HG03103 (cell line): ENCODE measurements around the gene MORF4L1.
"Not testable (repeated sequence)": the region's sequence is repeated elsewhere in the genome, so short reads cannot be mapped to it uniquely, and the experiment has no call there.

Source experiments
- ATAC-seq: cut with Tn5 transposase; IDR thresholded peaks from one replicate; pipeline ENCODE4 v1.9.1; 2021; ENCODE audit warnings: low read depth; ENCODE audit not compliant: unreplicated experiment

Gene MORF4L1

DNA sequence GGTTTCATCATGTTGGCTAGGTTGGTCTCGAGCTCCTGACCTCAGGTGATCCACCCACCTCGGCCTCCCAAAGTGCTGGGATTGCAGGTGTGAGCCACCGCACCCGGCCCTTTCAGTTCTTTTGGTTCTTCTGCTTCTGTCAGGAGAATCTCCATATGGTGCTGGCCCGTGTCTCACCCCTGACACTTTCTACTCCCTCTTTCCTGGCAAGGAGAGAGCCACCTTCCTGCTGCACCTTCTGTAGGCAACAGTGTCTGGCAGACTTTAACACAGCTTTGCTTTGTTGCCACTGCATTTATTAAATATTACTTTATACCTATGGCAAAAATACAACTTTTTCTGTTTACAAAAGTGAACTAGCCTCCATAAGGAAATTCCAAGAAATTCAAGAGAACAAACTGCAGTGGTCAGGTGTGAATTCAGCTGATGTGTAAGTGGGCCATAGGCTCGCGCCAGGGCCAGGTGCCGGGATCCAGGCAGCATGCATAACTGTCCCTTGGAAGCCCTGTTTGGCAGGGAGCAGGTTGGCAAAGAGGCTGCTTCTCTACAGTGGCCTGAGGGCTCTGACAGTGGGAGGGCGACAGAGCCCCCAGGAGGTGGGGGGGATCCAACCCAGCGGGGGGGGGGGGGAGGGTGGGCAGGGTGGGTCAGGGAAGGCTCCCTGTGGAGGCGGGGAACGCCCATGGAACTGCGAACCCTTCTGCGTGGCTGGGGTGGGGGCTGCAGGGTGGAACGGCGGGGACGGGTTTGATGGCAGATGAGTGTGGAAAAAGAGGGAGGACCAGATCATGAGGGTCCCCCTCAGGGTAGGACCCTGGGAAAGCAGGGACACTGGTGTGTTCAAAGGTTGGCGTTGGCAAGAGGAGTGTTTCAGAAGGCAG is 51.0 kb downstream of the MORF4L1 start:
- ATAC-seq = no peak

DNA sequence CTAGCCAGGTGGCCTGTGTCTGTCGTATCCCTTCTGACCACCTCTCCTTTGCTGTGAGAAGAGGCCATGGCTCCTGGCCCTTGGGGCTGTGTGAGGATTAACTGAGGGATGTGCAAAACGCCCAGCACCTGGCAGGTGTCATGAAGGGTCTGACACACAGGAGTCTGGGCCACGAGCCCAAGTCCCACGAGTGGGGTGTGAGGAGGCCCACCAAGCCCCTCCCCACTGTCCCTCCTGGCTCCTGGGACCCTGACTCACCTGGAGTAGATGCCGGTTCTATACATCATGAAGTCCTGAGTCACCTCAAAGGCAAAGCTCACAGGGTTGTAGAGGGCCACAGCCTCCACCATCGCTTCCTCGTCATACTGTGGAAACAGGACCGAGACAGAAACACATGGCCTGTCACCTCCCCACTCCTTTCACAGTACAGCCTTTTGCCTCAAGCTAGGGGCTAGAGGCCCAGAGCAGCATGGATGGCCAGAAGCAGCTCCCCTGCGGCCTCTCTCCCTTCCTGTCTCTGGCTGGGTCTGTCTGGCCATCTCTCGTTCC is 52.5 kb downstream of the MORF4L1 start:
- ATAC-seq = no peak

DNA sequence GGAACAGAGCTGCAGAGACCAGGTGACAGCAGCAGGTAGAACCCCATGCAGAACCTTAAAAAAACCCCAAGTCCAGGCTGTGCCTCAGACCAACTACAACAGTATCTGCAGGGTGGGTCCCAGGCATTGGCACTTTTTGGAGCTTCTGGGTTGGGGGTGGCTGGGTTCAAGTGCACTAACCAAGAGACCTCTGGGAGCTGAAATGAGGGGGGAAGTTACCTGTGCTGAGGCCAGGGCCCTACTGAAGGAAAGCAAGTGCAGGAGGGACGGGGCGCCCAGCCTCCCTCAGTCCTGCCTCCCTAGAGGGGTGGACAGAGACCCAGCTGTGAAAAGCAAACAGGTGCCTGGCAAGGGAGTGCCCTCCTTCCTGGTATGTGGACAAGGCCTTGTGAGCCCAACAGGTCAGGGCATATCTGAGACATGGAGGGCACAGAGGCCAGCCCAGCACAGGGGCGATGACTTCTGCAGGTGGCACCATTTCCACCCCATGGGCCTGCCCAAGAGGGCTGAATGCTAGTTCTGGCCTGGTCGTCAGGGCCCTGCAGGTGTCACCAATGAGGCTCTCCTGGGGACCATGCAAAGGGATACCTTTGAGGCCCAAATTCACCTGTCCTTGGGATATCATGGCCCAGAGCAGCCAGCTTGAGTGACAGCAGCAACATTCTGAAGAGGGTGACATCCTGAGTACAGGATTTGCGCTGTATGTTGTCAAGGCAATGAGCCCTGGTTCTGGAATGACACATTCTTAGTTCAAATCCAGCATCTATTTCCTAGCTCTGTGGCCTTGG is 53.5 kb downstream of the MORF4L1 start:
- ATAC-seq = no peak

DNA sequence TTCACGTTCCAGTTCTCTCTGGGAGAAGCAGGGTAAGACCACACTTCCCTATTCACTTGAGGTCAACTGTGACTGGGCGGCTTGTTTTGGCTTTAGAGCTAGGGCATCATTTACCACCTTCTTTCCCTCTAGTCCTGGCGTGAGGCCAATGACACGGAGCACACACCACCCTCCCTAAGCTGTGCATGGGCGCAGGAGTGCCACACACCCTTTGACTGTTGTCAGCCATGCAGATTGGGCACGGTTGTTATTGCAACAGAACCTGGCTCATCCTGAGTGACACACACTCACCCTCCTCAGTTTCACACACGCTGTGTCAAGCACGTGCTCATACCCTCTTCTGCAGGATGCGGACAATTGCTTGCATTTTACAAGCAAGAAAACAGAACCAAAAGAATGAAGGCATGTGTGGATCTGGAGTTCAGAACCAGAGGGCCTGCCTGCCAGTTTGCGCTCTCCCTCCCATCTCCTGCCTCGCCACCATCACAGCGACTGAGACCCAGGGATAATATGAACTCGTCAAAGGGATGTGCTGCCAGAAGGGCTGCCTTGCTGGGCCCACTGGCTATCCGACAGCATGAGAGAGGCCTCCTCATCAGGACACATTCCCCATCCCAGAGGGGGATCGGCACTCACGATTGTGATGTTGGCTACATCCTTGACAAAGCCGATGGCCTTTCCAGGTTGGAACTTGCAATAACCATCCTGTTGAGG is 54.5 kb downstream of the MORF4L1 start:
- ATAC-seq = no peak

DNA sequence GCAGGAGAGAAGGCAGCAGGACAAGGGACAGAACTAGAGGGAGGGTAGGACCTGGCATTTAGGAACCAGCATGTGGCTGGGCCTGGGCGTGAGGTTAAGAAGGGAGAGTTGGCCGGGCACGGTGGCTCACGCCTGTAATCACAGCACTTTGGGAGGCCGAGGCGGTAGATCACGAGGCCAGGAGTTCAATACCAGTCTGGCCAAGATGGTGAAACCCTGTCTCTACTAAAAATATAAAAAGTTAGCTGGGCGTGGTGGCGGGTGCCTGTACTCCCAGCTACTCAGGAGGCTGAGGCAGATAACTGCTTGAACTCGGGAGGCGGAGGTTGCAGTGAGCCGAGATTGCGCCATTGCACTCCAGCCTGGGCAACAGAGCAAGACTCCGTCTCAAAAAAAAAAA is 55.5 kb downstream of the MORF4L1 start:
- not testable (repeated sequence) for ATAC-seq

DNA sequence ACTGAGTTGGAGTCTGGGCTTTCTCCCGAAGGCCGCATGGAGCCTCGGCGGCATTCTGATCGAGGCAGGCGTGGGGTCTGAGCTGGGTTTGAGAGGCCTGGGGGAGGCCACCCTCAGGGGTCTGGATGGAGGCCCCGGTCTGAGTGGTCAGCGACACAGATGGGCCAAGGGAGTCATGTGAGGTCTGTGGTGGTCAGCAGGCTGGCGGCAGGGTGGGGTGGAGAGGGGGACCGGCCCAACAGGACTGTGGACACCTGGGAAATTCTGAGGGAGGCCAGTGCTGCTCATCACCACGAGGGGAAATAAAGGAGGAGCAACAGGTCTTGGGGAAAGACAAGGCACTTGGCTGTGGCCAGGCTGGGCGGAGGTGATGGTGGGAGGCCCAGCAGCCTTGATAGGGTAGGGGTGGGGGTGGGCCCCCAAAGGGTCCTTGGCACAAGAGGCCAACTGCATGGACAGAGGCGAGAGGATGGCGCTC is 56.0 kb downstream of the MORF4L1 start:
- no peak for ATAC-seq

DNA sequence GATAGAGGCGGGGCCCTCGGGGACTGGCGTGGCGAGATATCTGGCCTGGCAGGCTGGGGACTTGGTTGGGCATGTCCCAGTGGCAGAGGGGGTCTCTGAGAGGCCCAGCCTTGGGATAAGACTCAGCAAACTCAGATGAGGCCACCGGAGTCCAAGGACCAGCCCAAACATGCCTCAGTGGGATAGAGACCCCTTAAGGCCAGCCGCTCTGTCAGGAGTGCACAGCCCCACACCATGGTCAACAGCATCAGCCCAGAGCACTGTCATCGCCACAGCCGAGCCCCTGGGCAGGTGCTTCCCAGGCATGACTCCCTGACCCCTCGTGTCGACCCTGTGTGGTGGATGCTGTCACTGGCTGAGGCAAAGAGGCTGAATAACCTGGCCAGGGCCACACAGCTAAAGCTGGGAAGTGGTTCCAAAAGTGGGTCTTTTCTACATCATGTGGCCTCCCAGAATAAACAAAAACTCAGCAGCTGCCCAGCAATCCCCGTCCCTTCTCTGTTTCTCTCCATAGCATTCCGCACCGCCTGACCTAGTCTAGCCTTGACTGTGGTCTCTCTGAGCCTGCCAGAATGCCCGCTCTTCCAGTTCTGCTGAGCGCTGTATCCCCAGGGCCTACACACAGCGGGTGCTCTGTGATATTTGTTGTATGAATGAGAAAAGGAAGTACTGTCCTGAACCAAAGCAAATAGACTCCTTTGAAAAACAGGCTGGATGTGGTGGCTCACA is 57.0 kb downstream of the MORF4L1 start:
- no peak for ATAC-seq

DNA sequence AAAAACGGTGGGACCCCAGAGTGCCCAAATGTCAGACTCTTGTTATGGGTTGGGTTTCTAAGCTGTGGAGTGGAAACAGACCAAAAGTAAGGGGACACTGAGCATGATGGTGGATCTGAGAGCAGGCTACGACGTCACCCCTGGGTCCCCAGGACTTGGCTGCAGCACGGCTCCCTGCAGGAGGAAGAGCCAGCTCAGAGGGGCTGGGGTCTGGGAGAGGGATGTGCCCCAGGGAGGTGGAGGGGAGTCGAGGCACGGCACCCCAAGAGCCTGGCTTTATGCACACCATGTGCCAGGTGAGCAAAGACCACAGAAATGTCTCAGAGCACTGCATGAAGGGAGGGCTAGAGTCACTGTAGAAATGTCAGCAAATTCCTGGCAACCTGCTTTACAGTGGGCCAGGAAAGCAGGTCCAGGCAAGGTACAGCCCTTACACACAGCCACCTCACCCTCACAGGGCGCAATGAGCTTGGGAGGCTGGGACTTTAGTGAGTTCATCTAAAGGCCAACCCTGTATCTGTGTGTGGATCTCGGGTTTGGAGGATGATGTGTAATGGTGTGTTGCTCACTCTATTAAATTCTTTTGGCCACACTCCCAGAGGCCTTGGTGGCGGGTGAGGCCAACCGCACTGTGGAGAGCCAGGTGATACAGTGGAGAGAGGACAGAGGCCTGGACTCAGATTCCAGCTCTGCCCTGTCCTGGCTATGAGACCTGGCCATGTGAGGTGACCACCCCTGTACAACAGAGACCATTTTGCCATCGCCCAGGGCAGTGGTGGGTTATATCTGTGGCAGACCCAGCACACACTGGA is 58.1 kb downstream of the MORF4L1 start:
- ATAC-seq = no peak

DNA sequence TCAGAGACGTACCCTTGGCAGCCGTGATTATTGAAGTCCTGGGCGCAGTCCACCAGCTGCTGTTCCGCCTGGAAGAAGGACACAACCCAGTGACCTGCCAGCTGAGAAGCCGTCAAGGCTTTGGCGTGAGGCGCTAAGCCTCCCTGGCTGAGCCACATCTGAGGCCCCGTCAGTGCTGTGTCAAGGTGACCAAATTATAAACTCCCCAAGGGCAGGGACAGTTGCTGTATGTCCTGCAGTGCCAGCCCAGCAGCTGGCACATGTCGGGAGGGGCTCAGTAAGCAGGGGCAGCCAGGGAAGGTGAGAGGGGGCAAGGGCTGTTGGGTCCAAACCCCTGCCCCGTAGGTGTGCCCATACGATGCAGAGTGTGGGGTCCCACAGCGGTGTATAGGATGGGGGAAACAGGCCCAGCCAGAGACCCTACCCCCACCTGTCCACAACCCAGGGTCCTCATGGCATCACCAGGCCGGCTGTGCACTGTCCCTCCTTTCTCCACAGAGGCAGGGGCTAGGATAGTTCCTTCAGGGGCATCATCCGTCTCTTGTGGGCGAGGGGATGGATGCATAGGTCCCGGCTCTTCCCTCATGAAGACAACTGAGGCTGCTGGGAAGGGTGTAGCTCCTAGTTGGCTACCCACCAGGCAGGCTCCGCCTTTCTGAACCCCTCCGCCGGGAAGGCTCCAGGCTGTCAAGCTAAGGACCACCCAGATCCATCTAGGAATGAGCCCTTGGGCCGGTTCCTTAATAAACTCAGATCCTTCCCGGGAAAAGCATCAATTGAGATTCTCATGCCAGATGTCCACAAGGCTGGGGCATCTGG is 59.0 kb downstream of the MORF4L1 start:
- no peak for ATAC-seq

DNA sequence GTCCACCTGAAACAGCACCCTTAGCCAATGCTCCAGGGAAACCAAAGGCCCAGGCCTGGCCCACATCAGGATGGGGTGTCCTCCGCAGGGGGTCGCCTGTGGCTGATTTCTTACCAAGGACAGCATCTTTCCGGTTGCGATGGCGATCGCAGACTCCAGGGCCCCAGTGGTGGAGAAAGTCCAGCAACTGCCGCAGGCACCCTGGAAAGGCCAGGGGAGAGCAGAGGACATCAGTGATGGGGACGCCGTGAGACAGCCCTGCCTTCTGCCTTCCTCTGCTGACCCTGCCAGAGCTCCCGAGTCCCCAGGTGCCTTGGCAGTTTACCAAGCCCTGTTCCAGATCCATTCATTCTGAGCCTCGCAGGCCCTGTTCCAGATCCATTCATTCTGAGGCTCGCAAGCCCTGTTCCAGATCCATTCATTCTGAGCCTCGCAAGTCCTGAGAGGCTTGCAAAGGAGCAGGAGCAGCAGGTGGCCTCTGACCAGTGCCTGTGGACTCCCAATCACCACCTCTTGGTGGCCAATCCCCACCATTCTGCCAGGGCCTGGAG is 59.6 kb downstream of the MORF4L1 start:
- no peak for ATAC-seq

DNA sequence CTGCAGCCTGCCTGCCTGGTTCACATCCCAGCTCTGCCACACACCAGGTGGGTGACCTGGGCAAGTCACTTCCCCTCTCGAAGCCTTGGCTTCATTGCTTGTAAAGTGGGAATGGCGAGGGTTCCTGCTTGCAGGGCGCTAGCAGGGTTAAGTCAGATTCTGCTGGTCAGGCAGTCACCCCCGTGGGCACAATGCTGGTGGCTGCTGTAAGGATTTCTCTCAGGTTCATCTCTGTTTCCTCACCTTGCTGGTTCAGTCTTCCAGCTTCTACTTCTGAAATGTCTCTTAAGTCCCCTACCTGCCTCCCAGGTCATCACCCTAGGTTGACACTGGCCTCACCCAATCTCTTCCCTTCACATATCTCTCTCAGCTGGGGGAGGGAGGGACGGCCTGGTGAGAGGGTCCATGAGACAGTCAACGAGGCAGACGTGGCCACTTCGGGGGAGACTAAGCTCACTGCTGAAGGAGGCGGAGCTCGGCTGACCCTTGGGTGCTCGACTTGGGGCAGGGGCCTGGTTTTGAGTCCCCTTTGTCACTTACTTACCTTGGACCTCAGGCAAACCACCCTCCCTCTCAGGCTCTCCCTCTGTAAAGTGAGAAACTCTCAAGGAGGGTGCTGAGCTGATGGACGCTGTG is 60.6 kb downstream of the MORF4L1 start:
- ATAC-seq = no peak

DNA sequence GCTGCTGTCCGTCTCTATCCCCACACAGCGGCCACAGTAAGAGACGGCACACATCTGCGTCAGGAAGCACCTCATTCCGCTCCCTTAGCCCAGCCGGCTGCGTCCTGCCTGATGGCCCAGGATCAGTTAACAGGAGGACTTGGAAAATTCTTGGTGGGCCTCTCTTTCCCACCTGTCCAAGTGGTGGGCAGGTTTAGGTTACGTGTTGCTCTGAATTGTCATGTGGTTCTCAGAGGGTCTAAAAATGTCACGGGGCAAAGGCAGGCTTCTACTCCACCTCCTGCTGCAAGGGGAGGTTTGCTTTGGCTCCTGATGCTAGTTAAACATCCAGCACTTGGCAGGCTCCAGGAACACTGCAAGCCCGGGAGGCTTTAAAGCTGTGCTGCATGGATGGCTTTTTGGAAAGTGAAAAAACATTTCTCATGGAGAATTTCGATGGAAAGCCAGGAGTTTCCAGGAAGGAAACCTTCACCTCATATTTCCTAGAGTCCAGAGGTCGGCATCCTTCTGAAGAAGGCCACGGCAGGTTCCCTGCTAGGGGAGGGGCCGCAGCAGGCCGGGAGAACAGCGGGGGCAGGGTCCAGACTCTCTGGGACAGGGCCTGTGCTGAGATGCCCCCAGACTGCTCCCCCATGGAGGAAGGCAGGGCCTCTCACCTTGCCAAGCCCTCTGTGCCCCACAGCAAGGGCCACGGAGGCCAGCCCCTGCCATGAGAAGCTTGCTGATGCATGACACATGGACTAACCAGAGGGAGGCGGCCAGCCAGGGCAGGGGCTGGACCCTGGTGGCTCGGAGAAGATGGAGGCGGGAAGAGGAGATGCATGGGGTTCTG is 61.3 kb downstream of the MORF4L1 start:
- ATAC-seq = no peak

DNA sequence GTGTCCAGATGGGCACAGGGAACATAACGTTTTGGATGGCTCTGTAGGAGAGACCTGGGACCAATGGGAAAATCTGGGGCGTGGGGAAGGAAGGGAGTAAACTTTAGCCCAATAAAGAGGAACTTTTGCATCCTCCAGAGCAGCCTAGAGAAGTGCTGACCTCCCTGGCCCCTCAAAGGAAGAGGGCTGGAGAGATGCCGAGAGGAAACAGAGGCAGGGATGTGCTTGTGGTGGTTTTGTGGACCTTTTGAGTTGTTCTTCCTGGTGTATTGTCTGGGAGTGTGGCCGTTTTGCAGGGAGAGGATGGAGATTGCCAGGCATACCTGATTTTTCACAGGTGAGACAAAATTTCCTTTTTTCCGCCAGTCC is 61.9 kb downstream of the MORF4L1 start:
- no peak for ATAC-seq

DNA sequence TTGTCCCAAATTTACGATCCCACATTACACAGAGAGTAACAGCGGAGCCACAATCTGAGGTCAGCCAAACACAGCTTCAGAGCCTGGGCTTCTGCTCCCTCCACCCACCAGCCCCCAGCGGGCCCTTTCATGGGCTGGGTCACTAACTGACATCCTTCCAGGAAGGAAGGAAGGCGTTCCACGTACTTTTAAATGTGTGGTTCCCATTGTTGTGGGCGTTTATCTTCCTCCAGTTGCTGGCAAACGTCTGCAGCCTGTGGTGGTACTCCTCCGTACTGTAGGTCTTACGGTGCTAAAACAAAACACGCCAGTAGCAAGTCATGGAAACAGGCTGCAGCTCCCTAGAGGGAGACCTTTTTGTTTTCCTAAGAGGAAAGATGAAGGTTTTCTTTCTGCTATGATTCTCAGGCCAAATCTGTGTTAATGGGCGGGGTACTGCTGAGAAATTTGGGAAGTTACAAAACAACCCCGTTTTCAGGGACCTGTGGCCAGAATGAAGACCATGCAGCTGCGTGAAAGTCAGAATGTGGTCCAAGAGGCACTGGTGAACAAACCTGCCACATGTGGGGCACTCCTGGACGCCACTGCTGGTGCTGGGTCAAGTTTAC is 64.5 kb downstream of the MORF4L1 start:
- ATAC-seq = no peak

DNA sequence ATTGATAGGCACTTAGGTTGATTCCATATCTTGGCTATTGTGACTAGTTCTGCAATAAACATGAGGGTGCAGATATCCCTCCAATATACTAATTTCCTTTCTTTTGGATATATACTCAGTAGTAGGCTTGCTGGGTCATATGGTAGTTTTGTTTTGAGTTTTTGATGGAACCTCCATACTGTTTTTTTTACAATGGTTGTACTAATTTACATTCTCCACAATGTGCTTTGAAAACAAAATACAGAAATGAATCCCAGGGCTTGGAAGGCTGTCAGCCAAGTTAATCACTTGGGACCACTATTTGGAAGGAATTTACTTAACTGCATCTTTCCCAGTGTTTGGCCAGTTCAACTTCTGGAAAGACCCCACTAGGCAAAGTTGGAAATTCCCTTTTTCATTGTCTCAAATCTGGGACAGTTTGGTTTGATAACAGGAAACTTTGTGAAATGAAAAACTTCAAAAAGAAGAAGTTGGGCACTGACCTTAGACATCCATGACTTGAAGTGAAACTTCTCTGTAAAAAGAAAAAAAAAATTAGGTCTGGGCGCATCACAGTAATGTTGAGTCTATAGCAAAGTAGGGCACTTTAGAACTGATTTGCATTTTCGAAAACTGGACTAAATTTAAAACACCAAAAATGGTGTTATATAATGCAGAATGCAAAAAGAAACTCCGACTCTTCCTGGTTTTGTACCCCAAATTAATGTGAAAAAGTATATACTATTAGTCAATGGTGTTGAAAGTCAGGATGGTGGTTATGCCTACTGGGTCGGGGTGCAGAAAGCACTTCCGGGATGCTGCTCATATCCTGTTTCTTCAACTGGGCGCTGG is 66.2 kb downstream of the MORF4L1 start:
- ATAC-seq = peak; percentile 66

DNA sequence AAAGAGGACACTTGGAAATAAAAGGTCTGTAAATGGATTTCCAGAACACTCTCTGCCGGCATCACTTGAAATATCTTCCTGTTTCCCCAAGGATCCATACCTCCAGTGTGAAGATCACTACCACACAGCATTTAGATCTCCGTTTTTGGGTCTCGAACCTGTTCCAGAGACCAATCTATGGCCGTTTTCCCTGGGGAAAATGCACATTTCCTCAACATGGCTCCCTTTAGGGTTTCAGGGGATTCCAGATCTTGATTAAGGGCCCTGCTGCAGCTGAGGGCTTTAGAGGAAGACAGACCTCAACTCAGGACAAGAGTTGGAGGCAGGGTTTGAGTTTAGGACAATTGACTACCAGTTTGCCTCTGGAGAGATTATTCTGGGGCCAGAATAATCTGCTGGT is 70.1 kb downstream of the MORF4L1 start:
- no peak for ATAC-seq
